ENCODE results near the gene MARCHF4.

- TF ChIP-seq, protein P1, sequence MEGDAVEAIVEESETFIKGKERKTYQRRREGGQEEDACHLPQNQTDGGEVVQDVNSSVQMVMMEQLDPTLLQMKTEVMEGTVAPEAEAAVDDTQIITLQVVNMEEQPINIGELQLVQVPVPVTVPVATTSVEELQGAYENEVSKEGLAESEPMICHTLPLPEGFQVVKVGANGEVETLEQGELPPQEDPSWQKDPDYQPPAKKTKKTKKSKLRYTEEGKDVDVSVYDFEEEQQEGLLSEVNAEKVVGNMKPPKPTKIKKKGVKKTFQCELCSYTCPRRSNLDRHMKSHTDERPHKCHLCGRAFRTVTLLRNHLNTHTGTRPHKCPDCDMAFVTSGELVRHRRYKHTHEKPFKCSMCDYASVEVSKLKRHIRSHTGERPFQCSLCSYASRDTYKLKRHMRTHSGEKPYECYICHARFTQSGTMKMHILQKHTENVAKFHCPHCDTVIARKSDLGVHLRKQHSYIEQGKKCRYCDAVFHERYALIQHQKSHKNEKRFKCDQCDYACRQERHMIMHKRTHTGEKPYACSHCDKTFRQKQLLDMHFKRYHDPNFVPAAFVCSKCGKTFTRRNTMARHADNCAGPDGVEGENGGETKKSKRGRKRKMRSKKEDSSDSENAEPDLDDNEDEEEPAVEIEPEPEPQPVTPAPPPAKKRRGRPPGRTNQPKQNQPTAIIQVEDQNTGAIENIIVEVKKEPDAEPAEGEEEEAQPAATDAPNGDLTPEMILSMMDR (optimal IDR thresholded peaks at IDR 0.05 in 1 of 3, IDR thresholded peaks at IDR 0.05 in 1 of 3, conservative IDR thresholded peaks at IDR 0.05 in 1 of 3; ENCODE audit: extremely low read depth in 1 of 3, insufficient read depth in 2 of 3, low read length in 3 of 3), result no peak
- TF ChIP-seq EZH2 (IDR thresholded peaks at IDR 0.05; ENCODE audit: low read length), result no peak
Observed at GRCh38 chr2:216370961-216371712, 1.1 kb downstream of the MARCHF4 start.
